Astrocyte (in vitro differentiated cells and primary cell): ENCODE measurements around the gene TARP.

Experiments
- CTCF ChIP-seq: IDR thresholded peaks from 2 replicates; pipeline ENCODE4 v1.5.1; 2011; ENCODE audit warnings: low read depth, mild to moderate bottlenecking, inconsistent platforms, low read length, moderate library complexity; ENCODE audit not compliant: insufficient read depth
- EZH2 ChIP-seq: IDR thresholded peaks from 2 replicates; pipeline ENCODE4 v1.6.1; 2012; ENCODE audit warnings: mild to moderate bottlenecking, low read length, inconsistent platforms; ENCODE audit not compliant: insufficient read depth

GRCh38 chr7:38248069-38248567 is 25.3 kb downstream of the TARP start:
- no peak for TF ChIP-seq EZH2
- no peak for TF ChIP-seq CTCF
